Measurements from ENCODE around the gene TMEM59.

TMEM59 gene

GRCh38 chr1:53992085-53992874 is 60.7 kb downstream of the TMEM59 start:
- peak; percentile 1 for TF ChIP-seq CTCF (conservative IDR thresholded peaks at IDR 0.05; ENCODE audit: low read depth, low read length)
- no peak for DNase-seq (ENCODE audit: low read depth)
- no peak overlapping the region for H3K4me3 ChIP-seq (ENCODE audit: low read length)

DNA sequence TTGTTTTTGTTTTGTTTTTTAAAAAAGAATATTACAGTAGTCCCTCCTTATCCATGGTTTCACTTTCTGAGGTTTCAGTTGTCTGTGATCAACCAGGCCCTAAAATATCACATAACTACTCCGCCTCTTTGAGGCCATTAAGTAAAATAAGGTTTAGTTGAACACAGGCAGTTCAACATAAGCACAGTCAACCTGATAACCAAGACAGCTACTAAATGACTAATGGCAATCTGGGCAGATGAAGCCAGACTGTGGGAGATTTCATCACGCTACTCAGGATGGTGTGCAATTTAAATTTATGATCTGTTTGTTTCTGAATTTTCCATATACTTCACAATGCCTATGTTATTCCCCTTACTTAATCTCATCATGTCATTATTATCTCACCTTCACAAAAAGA is 65.1 kb downstream of the TMEM59 start:
- no peak for DNase-seq (ENCODE audit: low read depth)
- no peak for TF ChIP-seq CTCF (conservative IDR thresholded peaks at IDR 0.05; ENCODE audit: low read depth, low read length)
- no peak overlapping the region for H3K4me3 ChIP-seq (ENCODE audit: low read length)

DNA sequence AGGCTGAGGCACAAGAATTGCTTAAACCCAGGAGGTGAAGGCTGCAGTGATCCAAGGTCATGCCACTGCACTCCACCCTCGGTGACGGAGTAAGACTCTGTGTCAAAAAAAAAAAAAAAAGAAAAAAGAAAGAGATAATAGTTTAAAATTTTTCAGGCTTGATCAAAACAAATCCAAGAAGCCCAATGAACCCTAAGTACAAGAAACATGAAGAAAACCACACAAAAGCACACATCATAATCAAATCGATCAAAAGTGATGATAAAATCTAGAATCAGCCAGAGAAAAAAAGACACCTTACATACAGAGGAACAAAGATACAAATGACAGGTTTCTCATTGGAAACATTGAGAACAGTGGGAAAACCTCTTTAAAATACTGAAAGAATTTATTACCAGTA is 66.5 kb downstream of the TMEM59 start:
- no peak for DNase-seq (ENCODE audit: low read depth)
- no peak overlapping the region for H3K4me3 ChIP-seq (ENCODE audit: low read length)
- no peak for TF ChIP-seq CTCF (conservative IDR thresholded peaks at IDR 0.05; ENCODE audit: low read depth, low read length)

GRCh38 chr1:53984726-53985125 is 68.3 kb downstream of the TMEM59 start:
- no peak for DNase-seq (ENCODE audit: low read depth)
- no peak overlapping the region for H3K4me3 ChIP-seq (ENCODE audit: low read length)
- TF ChIP-seq CTCF (conservative IDR thresholded peaks at IDR 0.05; ENCODE audit: low read depth, low read length) = no peak

DNA sequence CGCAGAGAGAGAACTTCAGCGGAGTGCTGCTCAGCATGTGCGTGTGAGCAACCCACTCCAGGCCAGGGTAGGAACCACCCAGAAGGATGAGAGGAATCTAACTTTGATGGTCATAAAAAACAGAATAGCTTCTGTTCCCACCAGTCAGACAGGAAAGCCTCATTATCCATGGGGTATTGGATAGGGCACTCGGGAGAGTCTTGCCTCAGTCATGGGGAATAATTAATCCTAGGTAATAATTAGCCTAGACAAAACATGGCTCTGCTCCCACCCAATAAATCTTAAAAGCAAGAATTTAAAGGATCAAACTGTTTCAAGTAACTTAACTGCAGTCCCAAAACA is 70.3 kb downstream of the TMEM59 start:
- no peak for TF ChIP-seq CTCF (conservative IDR thresholded peaks at IDR 0.05; ENCODE audit: low read depth, low read length)
- H3K4me3 ChIP-seq (ENCODE audit: low read length) = peak overlapping the region; percentile 26
- DNase-seq (ENCODE audit: low read depth) = peak; percentile 39

DNA sequence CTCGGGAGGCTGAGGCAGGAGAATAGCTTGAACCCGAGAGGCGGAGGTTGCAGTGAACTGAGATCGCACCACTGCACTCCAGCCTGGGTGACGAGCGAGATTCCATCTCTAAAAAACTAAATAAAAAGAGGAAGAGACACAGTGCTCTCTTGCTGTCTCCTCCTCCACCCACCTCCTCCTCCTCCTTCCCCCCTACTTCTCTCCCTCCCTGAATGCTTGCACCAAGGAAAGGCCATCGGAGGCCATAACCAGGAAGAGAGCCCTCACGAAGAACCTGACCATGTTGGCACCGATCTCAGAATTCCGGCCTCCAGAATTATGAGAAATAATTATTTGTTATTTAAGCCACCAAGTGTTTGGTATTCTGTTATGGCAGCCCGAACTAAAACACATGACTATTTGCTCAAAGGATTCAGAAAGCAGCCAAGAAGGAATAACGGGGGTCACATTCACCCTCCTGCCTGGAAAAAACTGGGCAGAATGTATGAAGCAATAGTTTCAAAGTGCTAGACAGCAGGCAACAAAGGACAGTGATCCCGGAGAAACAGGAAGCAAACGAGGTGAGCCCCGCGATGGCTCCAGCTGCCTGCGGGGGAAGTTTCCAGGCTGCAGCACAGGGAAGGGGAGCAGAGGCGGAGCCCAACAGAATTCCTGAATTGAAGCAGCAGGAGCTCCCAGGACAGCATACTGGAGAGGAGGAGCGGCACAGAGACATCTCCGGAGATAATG is 70.8 kb downstream of the TMEM59 start:
- DNase-seq (ENCODE audit: low read depth) = peak; percentile 53
- peak overlapping the region; percentile 26 for H3K4me3 ChIP-seq (ENCODE audit: low read length)
- no peak for TF ChIP-seq CTCF (conservative IDR thresholded peaks at IDR 0.05; ENCODE audit: low read depth, low read length)

GRCh38 chr1:53981220-53981619 is 71.8 kb downstream of the TMEM59 start:
- no peak overlapping the region for H3K4me3 ChIP-seq (ENCODE audit: low read length)
- TF ChIP-seq CTCF (conservative IDR thresholded peaks at IDR 0.05; ENCODE audit: low read depth, low read length) = no peak
- DNase-seq (ENCODE audit: low read depth) = peak; percentile 88

Data from retinal pigment epithelial cell (primary cell).